Stimulated activated CD4-positive, alpha-beta T cell treated with anti-CD3 and anti-CD28 coated beads, Interleukin-15, amount 100 ng/mL, for 48 hours (primary cell): ENCODE results near the gene TSPAN13.

Experiments
- DNase-seq, 2 donors: peaks; one replicate each; pipeline ENCODE4 v3.0.0-alpha.2; 2020; ENCODE audit warnings: low read depth in 2 of 2

The TSPAN13 gene

GRCh38 chr7:16774986-16775385 is 21.4 kb downstream of the TSPAN13 start:
- DNase-seq = no peak

DNA sequence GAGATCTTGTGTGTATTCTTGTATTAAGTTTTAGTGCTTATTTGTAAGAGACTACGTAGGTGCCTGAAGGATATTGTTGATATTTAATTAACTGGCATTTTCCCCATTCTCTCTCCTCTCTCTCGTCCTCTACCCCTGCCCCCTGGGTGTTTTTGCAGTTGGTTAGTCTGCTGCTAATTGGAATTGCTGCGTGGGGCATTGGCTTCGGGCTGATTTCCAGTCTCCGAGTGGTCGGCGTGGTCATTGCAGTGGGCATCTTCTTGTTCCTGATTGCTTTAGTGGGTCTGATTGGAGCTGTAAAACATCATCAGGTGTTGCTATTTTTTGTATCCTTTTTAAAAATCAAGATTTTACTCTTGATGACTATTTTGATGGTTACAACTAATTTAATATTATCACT is 22.5 kb downstream of the TSPAN13 start:
- DNase-seq = no peak

- DNase-seq = no peak
Observed at GRCh38 chr7:16778476-16778875, 24.9 kb downstream of the TSPAN13 start.

- no peak for DNase-seq
Observed at GRCh38 chr7:16779051-16779450, 25.5 kb downstream of the TSPAN13 start.

DNA sequence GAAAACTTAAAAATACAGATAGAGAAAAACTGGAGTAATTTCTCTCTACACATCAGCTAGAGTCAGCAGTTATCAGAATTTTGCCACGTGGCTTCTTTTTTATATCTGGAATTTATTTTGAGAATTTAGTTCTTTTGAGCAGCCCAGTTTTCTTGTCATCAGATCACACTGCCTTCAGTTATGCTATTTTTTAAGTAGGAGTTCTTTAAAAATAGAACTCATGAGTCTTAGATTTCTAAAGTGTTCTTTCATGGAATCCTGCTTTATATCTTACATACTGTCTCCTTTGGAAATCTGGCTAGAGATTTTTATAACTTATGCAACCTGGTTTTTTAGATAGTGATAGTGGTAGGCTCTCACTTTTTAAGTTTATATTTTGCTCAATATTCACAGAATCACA is 27.0 kb downstream of the TSPAN13 start:
- DNase-seq = no peak

DNA sequence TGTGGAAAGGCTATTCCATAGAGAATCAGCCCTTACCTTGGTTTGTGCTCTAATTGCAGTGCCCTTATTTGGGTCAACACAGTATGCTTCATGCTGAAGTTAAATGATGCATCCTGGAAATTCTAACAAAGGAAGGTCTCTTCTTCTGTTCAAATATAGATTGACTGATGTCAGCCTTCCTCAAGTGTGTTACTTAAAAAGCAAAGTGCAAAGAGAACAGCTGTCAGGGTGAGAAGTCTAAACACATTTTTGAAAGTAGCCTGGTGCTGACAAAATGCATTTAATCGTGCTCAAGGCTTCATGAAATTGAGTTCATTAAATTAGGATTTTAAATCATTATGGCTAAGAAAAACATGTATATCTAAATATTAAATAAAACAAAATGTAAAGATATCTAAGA is 31.8 kb downstream of the TSPAN13 start:
- no peak for DNase-seq

DNA sequence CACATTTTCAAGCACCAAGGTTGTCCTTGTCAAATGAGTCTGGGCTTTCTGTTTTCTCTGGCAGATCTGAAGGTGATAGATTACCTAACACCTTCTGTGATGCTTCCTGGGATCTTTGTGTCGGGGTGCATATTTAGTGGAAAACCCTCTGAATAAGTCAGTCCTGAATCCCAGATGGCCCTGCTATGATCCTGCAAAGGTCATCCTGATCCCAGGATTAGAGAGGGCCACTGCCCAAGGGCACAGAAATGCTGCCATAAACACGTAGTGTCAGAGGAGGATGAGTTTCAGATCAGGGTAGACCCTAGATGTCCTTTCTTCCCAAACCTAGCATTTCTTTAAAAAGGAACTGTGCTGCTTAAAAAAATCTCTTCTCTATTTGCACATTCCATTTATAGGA is 32.3 kb downstream of the TSPAN13 start:
- no peak for DNase-seq

DNA sequence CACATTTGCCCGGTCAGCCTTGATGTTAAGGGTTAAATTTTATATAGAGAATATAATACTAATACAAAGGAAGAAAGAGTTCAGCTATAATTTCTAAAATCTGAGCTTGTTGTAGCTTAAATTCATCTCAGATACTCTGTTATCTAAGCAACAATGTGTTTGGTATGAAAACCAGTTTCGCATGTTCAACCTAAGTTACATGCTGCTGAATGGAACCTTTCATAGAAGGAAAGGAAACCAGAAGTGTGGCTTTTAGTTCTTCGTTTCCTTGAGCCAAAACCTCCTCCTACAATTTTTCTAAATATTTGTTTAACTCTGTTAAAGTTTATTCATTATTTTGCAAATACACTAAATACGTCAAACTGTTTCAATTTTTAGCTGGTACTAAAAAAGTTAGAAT is 32.7 kb downstream of the TSPAN13 start:
- DNase-seq = no peak

DNA sequence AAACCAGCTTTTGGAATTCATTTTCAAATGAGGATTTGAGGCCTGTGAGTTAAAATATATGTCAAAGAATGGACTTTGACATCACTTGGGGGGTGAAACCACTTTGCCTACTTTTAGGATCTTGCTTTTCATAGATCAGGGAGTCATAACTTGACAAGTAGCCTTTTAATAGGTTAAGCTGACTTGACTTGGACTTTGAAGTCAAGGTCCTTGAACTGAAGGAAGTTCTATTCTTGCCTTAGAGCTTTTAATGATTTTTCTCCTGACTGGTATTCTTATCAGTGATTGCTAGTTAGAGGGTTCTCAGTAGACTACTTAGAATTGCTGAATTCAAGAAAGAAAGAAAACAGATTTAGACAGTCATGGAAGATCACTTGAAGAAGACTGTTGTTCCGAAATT is 33.6 kb downstream of the TSPAN13 start:
- no peak for DNase-seq

DNA sequence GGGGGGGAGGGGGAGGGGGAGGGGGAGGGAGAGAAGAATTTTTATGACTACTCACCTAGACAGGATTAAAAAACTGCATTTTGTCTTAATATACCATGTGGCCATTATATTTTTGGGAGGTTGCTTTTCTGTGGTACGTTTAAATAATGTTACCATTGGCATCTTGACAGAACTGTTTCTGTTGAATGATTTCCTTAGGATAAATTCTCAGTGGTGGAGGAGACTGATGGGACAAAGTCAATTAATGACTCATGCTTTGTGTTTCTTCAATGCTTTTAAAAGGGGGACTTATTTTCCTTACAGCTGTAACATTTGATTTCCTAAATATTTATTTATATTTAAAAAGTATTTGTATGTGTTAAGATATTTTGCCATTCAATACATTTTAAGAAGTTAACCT is 37.5 kb downstream of the TSPAN13 start:
- no peak for DNase-seq

GRCh38 chr7:16791905-16792698 is 38.5 kb downstream of the TSPAN13 start:
- no peak for DNase-seq

DNA sequence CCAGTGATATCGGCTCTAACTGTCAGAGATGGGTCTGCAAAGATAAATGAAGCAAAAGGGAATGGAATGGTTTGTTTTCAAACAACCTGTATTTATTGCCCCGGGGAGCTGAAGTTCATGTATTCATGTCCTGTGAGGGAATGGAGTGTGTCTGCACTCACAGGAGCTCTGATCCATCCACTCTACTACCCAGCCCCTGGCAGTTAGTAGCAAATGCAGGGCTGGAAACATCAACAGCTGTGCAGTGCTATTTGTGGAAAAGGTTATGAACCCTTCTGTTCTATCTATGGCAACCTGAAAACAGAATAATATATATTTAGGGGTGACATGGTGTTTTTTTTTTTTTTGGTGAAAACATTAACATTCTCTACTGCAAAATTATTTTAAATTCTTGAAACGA is 41.4 kb downstream of the TSPAN13 start:
- no peak for DNase-seq

DNA sequence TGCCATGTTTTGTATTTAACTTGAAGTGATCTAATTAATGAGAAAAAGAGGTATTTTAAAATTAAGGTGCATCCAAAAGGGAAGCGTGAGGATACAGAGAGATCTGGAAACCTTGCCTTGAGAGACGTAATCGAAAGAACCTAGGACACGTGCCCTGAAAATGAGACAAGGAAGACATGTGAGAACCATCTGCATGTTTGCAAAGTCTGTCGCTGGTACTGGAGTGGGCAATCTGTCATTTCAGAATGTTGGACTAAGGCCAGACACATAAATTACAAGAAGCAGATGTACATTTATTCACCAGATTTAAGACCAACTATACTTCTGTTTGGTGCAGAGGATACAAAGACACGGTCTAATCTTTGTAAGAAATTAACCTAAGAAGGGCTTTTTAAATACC is 42.1 kb downstream of the TSPAN13 start:
- no peak for DNase-seq

- no peak for DNase-seq
Observed at GRCh38 chr7:16801111-16801542, 47.6 kb downstream of the TSPAN13 start.

GRCh38 chr7:16801579-16801978 is 48.0 kb downstream of the TSPAN13 start:
- DNase-seq = no peak

DNA sequence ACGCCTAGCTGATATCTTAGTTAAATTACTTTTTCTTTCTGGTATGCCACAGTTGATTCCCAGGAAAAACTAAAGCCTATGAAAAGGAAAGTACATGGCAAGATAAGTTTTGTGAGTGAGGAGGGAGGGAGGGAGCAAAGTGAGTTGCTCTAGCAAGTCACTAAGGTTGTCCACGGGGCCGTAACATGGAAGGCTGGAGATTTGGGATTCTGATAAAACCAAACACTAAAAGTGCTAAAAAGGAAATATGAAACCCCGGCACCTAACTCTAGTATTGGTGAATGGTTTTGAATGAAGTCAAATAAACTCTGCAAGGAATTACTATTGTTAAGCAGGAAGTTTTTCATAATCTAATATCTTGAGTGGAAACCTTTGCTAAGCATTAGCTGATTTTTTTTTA is 49.6 kb downstream of the TSPAN13 start:
- no peak for DNase-seq

DNA sequence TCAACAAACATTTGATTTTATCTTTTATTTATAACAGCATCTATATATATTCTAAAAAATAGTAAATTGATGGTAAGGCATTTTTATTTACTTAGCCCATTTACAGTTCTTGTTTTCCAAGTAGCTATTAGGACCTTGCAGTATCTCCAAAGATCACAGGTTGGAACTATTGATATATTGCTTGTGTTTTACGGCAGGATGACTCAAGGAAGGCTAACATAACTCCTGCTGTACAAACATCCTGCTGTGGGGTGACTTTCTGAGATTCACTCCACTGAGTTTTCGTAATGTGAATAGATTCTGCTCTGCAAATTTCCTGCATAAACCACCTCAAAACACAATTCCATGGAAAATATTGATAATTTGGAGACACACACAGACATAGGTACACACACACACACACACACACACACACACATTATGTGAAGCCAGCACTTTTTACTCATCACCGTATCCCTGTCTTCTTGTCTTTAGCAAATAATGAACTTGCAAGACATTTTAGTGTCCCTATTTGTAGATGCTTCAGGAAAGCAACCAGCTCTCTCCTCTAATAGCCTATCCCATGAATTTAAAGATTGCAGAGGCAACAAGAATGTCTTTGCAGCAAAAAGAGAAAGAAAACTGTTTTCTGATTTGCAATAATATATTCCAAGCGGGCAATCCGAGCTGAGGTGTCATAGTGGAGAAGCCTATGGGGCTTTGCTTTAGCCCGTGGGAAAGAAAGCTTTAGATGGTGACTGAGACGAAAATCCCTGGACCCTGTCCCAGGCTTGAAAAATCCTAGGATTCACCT is 50.5 kb downstream of the TSPAN13 start:
- no peak for DNase-seq

DNA sequence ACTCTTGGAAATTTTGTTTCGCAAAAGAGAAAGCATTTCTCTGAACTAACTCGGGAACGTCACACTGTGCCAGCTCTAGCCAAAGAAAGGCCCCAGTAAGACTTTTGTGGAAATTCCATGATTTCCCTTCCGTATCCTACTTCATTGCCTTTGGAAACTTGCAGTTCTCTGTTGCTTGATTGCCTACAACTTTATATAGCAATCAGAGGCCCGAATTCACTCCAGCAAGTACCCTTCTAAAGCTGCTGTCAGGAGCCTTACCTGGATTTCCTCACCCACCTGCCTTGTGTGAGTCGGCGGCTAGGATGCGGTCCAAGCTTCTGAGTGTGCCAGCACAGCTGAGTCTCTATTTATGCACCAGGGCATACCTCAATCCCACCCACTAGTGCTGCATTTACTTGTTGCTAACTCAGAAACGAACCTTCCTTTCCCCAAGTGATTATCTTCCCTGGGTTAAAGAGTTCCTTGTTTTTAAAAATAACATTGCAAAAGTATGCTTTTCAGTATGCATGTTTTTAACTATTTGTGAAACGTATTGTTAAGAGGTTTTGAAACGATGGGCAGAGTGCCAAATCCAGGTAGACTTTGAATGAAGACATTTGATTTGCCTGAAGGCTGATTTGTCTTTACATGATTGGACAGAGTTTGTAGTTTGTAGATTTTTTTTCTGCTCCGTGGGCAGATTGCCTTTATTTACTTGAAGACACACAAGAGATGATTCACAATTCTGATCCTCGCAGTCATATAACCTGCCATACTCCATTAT is 51.3 kb downstream of the TSPAN13 start, which contains the start of gene AGR2:
Gene AGR2 (minus strand): TSS at position 326 of the 766 bp plus-strand sequence. CDS start 3,203 bp downstream, outside the sequence.
- DNase-seq = no peak

DNA sequence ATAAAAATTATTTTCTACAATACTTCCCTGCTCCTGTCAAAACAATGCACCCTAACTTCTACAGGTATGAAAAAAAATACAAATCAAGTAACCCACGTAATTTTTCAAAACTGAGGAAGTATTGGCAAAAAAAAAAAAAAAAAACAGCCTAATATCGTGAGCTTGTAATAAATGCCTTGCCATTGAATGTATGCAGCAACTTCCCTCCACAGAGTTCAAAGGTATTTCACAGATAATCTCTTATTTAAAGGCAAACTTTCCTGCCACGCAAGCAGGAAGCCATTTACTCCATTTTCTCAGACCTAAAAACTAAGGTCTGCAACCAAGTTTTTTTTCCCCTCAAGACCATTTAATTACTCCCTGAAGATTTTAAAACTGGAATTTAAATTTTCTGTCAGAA is 51.9 kb downstream of the TSPAN13 start:
- no peak for DNase-seq

- no peak for DNase-seq
Observed at GRCh38 chr7:16810112-16810511, 56.6 kb downstream of the TSPAN13 start.

DNA sequence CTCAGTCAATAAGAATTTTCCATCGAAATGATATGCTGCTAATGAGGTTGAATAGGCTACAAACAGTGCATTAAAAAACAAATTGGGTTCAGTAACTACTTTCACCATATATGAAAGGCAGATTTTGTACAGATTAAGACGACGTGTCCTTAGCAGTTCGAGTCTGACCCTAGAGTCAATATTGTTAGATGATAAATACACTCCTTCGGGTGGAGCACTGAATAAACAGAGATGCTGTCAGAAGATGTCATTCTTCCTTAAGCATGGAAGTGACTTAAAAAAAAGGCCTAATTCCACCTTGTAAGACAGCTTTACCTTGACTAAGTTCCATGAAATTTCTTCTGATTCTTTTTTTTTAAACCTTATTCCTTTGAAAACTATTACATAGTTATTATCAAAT is 57.0 kb downstream of the TSPAN13 start:
- DNase-seq = no peak

GRCh38 chr7:16811551-16811950 is 58.0 kb downstream of the TSPAN13 start:
- DNase-seq = no peak
